Breast epithelium (tissue), 4 donors: ENCODE measurements around the gene HSCB. TPM values are rescaled to one million over a fixed set of nuclear protein-coding genes. Genes with fewer than 3 reads are reported as not detected.
"Not testable (repeated sequence)": the region's sequence is repeated elsewhere in the genome, so short reads cannot be mapped to it uniquely, and the experiment has no call there.

ENCODE experiments used
- DNase-seq, 2 donors: peaks; one replicate each; pipeline ENCODE4 v3.0.0-alpha.2; 2019; ENCODE audit warnings: low spot score in 2 of 2
- H3K27ac ChIP-seq, 2 donors: fragments of 200-600 bp; sonication (generic) in 1 of 2; one replicate each; pipeline ENCODE4 v1.5.1; 2016 to 2019; ENCODE audit warnings: mild to moderate bottlenecking in 1 of 2
- H3K27me3 ChIP-seq, 2 donors: fragments of 200-600 bp; sonication (generic) in 1 of 2; one replicate each; pipeline versions ENCODE4 v1.5.1 to v1.6.0; 2017 to 2019; ENCODE audit warnings: control low read depth in 1 of 2, mild to moderate bottlenecking in 1 of 2
- H3K36me3 ChIP-seq: fragments of 200-600 bp; one replicate; pipeline ENCODE4 v1.5.1; 2019
- H3K4me1 ChIP-seq, 2 donors: fragments of 200-600 bp; sonication (generic); one replicate each; pipeline ENCODE4 v1.5.1; 2016 to 2019; ENCODE audit warnings: control low read depth in 1 of 2
- H3K4me3 ChIP-seq, 3 donors: fragments of 200-600 bp; sonication (generic); 1 replicate in 2 of 3; 2 replicates in 1 of 3; pipeline ENCODE4 v1.5.1; 2016 to 2019; ENCODE audit warnings: mild to moderate bottlenecking in 3 of 3, moderate library complexity in 2 of 3
- H3K9me3 ChIP-seq, 2 donors: fragments of 200-600 bp; sonication (generic) in 1 of 2; one replicate each; pipeline ENCODE4 v1.5.1; 2016 to 2019; ENCODE audit warnings: control low read depth in 1 of 2
- POLR2A ChIP-seq: fragments of 450-650 bp; IDR thresholded peaks from one replicate; pipeline ENCODE4 v1.6.1; 2016; ENCODE audit warnings: antibody characterized with exemption, mild to moderate bottlenecking, moderate library complexity
- POLR2AphosphoS5 ChIP-seq, 3 donors: sonication (generic); formaldehyde crosslinking; IDR thresholded peaks; one replicate each; pipeline ENCODE4 v1.6.1; 2017; ENCODE audit warnings: antibody characterized with exemption in 3 of 3
- intact Hi-C: fragments of 100-400 bp; cut with DNase I; formaldehyde crosslinking; loops from one replicate; pipeline ENCODE4 v1.15.1; 2023; ENCODE audit warnings: low total_unique reads
- total RNA-seq, 3 donors: library from RNA; depleted of rRNA; stranded (reverse); fragments of >200 nt; gene quantifications; one replicate each; pipeline ENCODE4 v1.1.0, GENCODE V29; 2016
- TF ChIP-seq, protein P1 (sequence below), 3 donors: fragments of 450-650 bp; IDR thresholded peaks; one replicate each; pipeline ENCODE4 v1.5.1; 2016 to 2017; ENCODE audit warnings: antibody characterized with exemption in 3 of 3, mild to moderate bottlenecking in 3 of 3, moderate library complexity in 3 of 3

HSCB gene
- total RNA-seq, 3 donors from 2014 or later, result 25.3 to 49.3 (median 32.4) TPM

DNA sequence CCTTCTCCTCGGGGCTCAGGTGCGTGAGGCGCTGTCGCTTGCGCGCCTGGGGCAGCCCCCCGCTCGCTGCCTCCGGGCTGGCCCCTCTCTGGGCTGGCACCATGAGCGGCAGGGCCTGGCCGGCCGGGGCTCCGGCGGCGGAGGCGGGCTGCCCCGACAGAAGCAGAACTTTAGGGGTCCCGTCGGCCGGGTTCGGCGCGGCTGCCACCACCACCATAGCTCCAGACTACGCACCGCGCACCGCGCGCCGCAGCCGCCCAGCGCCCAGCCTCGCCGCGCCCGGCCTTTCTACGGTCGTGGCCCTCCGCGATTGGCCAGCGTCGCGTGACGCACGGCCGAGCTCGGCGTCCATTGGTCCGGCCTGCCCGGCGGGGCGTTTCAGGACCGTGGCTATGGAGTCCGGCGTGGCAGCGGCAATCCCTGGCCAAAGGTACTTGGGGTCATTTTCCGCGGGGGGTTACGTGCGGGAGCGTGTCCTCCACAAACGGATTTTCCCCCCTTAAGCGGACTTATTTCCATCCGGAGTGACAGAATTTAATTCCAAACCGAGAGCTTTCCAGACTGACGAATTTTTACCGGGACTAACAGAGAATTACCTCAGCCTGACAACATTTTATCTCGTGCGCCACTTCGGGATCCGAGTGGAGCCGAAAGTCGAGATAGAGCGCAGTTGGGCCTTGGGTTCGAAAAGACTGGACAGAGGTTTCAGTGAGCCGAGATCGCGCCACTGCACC is 58.6 kb downstream of the HSCB start, which contains the start of gene XBP1:
Gene XBP1, minus strand, starts transcription at position 262 of the 734 bp plus-strand sequence.
- Histone ChIP-seq H3K4me1 (no peaks in the 10 kb centered on the region), H3K9me3 (no peaks in the 10 kb centered on the region)
- TF ChIP-seq, protein P1, sequence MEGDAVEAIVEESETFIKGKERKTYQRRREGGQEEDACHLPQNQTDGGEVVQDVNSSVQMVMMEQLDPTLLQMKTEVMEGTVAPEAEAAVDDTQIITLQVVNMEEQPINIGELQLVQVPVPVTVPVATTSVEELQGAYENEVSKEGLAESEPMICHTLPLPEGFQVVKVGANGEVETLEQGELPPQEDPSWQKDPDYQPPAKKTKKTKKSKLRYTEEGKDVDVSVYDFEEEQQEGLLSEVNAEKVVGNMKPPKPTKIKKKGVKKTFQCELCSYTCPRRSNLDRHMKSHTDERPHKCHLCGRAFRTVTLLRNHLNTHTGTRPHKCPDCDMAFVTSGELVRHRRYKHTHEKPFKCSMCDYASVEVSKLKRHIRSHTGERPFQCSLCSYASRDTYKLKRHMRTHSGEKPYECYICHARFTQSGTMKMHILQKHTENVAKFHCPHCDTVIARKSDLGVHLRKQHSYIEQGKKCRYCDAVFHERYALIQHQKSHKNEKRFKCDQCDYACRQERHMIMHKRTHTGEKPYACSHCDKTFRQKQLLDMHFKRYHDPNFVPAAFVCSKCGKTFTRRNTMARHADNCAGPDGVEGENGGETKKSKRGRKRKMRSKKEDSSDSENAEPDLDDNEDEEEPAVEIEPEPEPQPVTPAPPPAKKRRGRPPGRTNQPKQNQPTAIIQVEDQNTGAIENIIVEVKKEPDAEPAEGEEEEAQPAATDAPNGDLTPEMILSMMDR (IDR thresholded peaks at IDR 0.05), result no peak
- peak; percentile 92 for TF ChIP-seq POLR2A
- TF ChIP-seq POLR2AphosphoS5 (IDR thresholded peaks at IDR 0.05), result peak; percentile 97 to 99 (median 98)

DNA sequence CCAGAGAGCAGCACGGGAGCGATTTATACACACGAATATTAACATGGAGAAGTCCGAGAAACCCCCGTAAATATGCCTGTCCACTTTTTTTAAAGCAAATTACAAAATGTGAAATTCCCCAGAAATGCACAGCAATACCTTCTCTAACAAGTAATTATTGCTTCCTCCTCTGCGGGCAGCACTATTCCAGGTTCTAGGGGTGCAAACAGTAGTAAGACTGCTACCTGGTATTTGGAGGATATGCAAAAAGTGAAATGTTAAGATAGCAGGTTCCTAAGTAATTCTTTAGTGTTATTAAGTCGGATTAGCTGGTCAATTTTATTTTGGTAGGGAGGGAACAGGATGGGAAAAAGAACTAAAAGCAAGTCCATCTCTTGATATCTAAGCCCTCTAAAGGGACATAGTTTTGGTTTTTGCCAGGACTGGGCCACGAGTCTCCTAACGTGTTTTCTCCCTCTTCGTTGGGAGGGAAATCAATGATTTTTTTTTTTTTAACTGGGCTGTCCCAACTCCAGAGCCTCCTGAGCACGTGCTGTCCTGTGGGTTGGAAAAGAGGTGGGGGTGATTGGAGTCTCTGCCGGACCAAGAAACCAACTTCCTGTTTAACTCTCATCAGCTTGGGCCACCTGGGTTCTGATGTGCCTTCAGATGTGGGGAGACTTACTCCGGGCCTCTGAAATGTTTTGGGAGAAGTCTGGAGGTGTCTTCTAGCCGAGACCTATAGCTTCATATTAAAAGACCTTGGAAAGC is 60.2 kb downstream of the HSCB start:
- no peaks in the 10 kb centered on the region for H3K36me3 ChIP-seq
- H3K9me3 ChIP-seq, result no peaks in the 10 kb centered on the region
- H3K4me3 ChIP-seq, result peak overlapping the region; percentile 64 to 100 (median 92)
- peak in 2 of 3 donors; percentile 29 to 61 for TF ChIP-seq POLR2AphosphoS5 (IDR thresholded peaks at IDR 0.05)
- TF ChIP-seq, protein P1 (IDR thresholded peaks at IDR 0.05), result no peak
- peak in 1 of 2 donors; percentile 46 for DNase-seq
- no peaks in the 10 kb centered on the region for H3K27me3 ChIP-seq
- no peaks in the 10 kb centered on the region for H3K4me1 ChIP-seq
- intact Hi-C loops, result no loop called here
- H3K27ac ChIP-seq, result peak overlapping the region; percentile 78 to 97

More for the DNA sequence above, 58.6 kb downstream of the HSCB start, which contains the start of gene XBP1:
- H3K36me3 ChIP-seq, result peaks cover 6% of the 10 kb centered on the region
- peak; percentile 94 to 96 for DNase-seq
- H3K27me3 ChIP-seq, result no peaks in the 10 kb centered on the region
- H3K4me3 ChIP-seq, result peak within 1 kb of the TSS; percentile 64 to 100 (median 92)
- intact Hi-C loops, result no loop called here
- peak within 1 kb of the TSS; percentile 97 to 100 for H3K27ac ChIP-seq

GRCh38 chr22:28802595-28803123 is 60.8 kb downstream of the HSCB start:
- no peak for DNase-seq
- Histone ChIP-seq H3K9me3 (no peaks in the 10 kb centered on the region), H3K27me3 (no peaks in the 10 kb centered on the region), H3K4me3 (peak overlapping the region in 2 of 3 donors; percentile 64 to 92), H3K27ac (peak overlapping the region; percentile 78 to 97), H3K4me1 (no peaks in the 10 kb centered on the region), H3K36me3 (no peaks in the 10 kb centered on the region)
- TF ChIP-seq, protein P1 (IDR thresholded peaks at IDR 0.05), result peak in 1 of 3 donors; percentile 9
- TF ChIP-seq POLR2AphosphoS5 (IDR thresholded peaks at IDR 0.05), result no peak
- intact Hi-C loops, result no loop called here

GRCh38 chr22:28805426-28805825 is 63.6 kb downstream of the HSCB start:
- intact Hi-C loops, result not testable (repeated sequence)

More at GRCh38 chr22:28805426-28805825, 63.6 kb downstream of the HSCB start:
- H3K36me3 ChIP-seq, H3K27ac ChIP-seq, H3K4me3 ChIP-seq, H3K4me1 ChIP-seq, DNase-seq, H3K9me3 ChIP-seq, H3K27me3 ChIP-seq: not testable (repeated sequence)

Other genes with a start within 250 kb of the HSCB start
- 10 to 100 TPM; 33.5 to 43.3 (median 40.2) TPM for gene TTC28, start 62.2 kb upstream of the HSCB start, total RNA-seq
- 10 to 100 TPM in 1 of 3 donors, 1 to 10 TPM in 2; 3.8 to 13.2 (median 6.2) TPM for gene CHEK2, start 219 bp upstream of the HSCB start, total RNA-seq
- gene CCDC117, start 30.7 kb downstream of the HSCB start, total RNA-seq, result 10 to 100 TPM; 19.5 to 33.5 (median 23.9) TPM
- gene XBP1, start 58.5 kb downstream of the HSCB start, total RNA-seq, result 1,000 to 10,000 TPM in 2 of 3 donors, 100 to 1,000 TPM in 1; 156 to 1,772 (median 1,383) TPM
- 1 to 10 TPM; 6.9 to 7.9 (median 6.9) TPM for gene ZNRF3, start 141.5 kb downstream of the HSCB start, total RNA-seq